GM18508 (cell line): ENCODE data around the gene A2M.
"Not testable (repeated sequence)": the region's sequence is repeated elsewhere in the genome, so short reads cannot be mapped to it uniquely, and the experiment has no call there.

Source experiments
- ATAC-seq: cut with Tn5 transposase; IDR thresholded peaks from one replicate; pipeline ENCODE4 v1.9.1; 2021; ENCODE audit warnings: moderate number of reproducible peaks; ENCODE audit not compliant: insufficient read depth, unreplicated experiment

A2M gene

DNA sequence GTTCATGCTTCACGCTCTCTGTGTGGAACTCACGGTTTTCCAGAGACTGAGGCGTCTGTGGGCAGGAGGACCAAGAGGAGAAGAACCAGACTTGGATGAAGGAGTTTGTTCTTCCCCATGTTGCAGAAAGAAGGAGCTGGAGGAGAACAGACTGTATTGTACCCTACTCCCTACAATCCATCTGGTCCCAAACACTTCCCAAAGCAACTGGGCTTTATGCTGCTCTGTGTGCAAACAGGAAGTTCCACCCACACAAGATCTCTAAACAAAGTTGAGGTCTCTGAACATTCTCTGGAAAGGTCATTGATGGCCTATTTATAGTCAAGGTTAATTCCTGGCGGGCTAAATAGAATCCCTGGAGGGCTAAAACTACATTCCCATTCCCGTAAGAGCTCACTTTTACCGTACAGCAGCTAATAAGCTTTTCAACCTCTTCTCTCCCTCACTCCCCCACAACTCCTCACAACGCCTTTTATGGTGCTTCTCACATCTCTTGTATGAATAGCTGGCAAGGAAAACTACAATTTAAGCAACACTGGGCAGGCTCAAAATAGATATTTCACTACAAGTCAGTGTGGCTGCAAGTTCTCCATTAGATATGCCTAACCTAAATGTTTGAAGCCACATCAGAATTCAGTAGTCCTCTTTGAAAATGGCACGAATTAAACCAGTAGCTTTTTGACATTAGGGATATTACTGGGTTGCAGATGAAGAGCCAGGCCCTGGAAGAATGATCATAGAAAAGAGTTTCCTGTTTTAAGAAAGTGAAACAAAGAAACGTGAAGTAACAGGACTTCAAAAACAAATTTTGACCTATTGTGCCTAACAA is at the start of gene A2M:
Gene A2M, minus strand, starts transcription at position 189 of the 829 bp plus-strand sequence. Its CDS starts 70 bp downstream, at position 119.
- ATAC-seq = no peak

DNA sequence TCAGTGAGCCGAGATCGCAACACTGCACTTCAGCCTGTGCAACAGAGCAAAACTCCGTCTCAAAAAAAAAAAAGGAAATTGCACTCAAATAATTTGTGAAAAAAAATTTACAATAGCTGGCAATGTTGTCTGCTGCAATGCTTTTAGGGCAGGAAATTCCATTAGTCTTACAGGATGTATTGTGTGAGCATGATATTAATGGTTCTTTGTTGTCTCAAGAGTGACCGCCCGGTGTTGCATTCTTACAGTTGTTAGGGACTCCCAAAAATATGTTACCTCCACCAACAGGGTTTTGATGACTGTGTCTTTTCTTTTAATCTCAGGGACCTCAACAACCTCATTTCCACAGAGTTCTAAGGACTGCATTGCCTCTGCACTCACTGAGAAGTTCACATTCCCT is 47.7 kb upstream of the A2M start:
- no peak for ATAC-seq

DNA sequence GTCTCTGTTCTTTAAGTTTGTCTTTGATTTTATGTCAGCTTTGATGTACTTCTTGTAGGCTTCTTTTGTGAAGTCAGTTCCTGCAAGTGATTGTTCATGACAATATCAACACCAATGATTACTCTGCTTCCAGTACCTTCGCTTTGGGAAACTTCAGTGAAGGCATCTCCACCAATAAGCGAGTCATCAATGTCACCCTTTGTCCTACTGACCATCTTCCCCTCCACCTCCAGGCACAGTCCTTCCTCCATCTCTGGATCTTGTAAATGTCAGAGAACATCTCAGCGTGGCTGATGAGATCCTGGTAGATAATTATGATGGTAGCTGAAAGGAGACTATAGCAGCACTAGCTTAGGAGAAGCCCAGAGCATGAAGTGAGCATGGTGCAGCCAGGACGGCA is 40.4 kb upstream of the A2M start:
- ATAC-seq = no peak

DNA sequence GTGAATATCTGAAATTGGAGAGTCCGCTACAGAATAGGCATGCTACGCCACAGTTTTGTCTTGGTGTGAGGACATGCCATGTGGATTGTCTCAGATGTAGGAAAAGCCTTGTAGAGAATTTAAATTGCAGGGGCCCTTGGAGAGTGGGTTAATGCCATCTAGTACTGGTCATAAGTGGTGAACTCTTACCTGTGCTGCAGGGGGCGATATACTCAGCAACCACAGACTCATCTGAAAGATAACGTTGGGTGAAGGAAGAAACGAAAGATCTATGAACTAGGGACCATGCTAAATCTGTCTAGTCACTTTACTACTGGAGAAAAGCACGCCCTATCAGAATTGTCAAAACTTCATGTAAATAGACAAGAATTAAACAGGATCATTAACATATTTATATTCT is 33.7 kb upstream of the A2M start:
- ATAC-seq = no peak

DNA sequence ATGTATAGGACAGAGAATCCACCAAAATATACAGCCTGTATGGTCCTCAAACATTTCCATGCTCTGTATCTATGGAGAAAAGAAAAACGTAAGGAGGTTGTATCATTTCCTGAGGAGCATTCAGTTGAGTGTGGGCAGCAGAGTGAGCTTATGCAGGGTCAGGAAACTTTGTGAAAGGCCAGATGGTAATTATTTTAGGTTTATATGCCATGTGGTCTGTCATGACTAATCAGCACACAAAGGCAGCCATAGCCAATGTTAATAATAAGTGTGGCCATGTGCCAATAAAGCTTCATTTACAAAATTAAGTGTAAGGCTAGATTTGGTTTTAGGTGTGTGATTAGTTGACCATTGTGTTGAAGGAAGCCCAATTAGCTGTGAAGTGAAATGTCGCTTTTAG is 33.2 kb upstream of the A2M start:
- ATAC-seq = no peak

DNA sequence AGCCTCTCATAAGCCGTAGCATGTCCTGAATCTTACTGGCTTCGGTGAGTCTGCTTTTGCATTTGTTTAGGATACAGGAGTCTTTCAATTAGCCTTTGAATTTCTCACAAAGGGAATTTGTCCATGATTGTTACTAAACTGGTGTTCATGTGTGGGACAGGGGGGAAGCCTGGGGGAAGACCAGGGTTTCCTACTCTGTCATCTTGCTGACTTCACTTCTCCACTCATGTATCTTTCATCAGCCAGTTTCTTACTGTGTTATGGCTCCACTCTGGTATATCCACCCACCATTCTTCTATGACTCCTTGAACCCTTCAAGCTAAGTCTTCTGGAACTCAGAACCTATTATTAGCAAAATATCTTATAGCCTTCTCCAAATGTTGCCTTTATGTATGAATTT is 31.7 kb upstream of the A2M start:
- no peak for ATAC-seq

DNA sequence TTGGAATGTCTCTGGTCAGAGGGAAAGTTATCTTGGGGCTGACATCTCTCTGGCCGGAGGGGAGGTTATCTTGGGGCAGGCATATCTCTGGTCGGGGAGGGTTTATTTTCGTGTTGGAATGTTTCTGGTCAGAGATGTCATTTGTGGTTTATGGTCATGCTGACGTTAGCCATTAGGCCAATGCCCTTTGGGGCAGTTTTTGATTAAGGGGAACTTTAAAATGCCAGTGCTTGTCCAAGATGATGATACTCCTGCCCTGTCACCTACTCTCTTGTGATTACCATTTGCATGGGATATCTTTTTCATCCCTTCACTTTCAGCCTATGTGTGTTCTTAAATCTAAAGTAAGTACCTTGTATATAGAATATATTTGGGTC is 29.0 kb upstream of the A2M start:
- ATAC-seq = no peak

DNA sequence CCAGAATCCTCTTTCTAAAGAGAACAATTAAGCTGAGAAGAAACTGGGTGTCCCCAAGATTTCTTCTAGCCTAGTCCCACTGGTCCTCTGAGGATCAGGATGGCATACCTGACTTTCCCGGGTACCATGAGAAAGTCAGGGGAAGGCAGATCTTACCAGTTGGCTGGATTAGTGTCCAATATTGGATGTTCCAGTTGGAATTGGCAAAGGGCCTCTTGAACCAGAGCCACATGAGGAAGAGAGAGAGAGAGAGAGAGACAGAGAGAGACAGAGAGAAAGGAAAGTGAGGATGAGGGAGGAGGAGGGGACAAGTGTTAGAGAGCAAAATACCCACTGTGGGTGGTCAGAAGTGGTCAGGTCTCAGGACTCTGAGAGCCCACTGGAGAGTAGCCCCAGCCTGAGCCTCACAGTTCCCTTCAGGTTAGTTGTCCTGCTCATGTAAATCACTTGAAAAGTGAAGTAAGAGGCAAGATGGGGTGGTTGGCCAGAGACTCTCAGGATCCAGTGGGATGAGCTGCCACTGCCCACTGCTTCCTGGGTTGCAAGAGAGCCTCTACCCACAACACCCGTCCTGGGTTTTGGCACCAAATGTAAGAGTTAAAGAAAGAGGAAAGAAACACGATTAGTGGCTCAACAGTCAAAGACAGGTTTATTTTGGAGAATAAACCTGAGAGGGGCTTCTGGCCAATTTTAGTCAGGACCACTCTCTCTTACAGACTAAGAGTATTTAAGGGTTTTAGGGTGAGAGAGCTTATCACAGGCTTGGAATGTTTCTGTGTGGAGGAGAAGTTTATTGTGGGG is 28.4 kb upstream of the A2M start:
- no peak for ATAC-seq

DNA sequence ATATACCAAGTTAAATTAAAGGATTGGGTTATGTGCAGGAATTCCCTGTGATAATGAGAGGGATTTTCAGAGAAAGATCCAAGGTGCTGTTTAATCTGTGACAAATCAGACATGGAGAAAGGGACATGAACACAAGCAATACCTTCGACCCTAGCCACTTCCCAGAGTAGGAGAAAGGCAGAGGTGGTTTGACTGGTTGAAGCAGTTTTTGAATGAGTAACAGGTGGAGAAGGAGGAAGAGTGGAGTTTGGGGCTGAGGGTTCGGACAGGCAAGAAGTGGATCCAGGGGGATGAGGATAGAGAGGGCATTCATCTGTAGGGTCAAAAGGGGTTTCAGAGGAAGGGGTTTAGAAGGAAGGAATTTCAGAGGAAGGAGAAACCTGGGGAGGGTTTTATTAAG is 27.4 kb upstream of the A2M start:
- no peak for ATAC-seq

DNA sequence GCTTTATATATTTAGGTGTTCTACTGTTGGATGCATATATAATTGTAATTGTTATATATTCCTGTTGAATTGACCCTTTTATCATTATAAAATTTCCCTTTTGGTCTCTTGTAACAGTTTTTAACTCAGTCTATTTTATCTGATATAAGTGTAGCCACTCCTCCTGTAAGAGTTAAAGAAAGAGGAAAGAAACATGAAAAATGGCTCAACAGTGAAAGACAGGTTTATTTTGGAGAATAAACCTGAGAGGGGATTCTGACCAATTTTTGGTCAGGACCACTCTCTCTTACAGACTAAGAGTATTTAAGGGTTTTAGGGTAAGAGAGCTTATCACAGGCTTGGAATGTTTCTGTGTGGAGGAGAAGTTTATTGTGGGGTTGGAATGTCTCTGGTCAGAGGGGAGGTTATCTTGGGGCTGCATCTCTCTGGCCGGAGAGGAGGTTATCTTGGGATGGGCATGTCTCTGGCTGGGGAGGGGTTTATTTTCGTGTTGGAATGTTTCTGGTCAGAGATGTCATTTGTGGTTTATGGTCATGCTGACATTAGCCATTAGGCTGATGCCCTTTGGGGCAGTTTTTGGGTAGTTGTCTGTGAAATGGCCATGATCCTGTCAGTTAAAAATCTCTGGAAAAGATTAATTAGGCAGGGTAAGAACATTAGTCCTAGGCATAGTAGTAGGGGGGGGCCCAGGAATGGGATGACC is 24.0 kb upstream of the A2M start:
- not testable (repeated sequence) for ATAC-seq

DNA sequence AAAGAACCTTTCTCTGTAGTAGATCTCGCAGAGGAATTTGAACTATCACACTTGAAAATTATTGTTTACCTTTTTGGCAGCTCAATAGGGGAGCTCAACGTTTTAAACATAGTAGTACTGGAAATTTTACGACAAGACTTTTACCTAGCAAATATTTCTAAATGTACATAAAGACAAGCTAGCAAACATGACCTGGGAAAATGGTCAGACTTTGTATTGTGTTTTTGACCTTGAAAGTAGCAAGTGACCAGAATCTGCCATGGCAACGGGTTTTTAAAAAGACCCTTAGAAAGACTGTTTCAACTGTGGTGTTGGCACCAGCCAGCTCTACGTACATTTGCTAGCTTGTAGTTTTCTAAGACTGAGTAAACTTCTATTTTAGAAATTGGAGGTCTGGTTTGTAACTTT is 20.2 kb upstream of the A2M start:
- ATAC-seq = no peak

DNA sequence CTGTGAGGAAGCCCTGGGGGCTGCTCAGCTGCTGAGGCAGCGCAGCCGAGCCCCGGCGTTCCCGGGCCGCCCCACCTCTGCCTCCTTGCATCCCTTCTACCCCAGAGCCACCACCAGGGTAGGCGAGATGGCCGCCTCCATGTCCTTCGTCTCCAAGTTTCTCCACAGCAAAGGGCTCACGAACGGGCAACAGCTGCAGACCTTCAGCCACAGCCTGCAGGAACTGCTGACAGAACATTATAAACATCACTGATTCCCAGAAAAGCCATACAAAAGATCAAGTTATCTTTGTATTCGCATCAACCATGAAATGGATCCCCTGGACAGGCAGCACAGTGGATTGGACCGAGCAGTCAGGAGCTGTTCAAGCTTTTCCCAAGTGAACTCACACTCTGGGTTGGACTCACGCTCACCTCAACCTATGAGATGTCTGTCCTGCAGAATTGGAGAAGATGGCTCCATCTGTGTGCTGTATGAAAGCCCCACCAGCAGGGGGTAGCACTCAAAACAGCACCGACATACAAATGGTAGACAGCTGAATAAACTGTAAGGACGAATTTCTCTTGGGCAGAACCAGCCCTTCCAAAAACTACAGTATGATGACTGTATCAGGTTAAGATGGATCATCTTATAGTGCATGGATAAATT is 19.4 kb upstream of the A2M start:
- ATAC-seq = no peak

DNA sequence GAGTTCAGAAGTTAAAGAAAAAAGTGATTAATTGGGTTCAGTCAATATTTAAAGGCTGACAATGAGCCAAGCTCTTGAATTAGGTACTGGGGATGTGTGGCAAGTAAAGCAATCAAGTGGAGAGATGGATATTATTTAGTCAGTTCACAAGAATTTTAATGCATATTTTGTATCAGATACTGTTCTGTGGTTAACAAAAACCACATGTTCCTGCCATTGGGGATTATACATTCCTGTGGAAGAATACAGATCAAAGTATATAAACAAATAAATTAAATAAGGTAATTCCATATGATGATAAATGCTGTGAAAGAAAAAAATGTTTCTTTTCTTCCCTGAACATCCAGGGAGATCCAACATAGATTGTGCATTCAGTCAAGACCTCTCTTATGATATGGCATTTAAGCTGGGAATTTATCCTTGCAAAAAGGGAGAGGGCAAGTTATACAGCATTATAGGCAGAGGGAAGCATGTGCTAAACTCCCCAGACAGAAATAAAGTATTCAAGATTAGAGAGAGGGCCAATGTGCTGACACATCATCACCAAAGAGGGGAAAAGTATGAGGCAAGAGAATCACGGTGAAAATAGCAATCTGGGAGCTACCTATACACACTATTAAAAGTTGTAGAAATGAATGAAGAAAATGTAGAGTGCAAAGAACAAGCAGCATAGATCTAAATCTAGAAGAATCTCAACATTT is 17.6 kb upstream of the A2M start:
- no peak for ATAC-seq

DNA sequence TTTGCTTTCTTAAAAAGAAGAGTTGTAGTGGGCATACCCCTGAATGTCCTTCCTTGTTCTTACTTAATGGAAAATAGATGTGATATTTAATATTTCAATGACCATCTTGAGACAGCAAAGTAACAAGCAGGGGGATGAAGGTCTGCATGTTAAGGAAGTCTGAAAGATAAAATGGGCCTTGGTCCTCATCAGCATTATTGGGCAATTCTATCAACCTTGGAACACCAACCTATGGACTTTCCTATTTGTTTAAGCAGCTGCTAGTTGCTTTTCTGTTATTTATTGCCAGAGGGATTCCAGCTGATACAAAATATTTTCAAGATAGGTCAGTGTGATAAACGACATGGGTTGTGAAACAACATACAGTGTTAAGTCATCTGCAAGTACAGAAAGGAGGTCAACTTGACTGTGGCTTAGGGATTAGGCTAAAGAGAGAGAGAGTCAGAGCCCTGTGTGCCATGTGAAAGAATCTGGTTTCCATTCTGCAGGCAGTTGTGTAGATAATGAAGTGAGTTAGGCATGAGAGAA is 16.4 kb upstream of the A2M start:
- no peak for ATAC-seq

DNA sequence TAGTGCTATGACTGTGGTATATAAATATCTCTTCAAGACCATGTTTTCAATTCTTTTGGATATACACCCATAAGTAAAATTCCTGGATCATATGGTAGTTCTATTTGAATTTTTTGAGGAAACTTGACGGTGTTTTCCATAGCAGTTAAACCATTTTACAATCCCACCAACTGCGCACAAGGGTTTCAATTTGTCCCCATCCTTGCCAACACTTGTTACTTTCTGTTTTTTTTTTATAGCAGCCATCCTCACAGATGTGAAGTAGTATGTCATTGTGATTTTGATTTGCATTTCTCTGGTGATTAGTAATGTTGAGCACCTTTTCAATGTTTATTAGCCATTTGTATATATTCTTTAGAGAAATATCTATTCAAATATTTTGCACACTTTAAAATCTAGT is 14.5 kb upstream of the A2M start:
- no peak for ATAC-seq

DNA sequence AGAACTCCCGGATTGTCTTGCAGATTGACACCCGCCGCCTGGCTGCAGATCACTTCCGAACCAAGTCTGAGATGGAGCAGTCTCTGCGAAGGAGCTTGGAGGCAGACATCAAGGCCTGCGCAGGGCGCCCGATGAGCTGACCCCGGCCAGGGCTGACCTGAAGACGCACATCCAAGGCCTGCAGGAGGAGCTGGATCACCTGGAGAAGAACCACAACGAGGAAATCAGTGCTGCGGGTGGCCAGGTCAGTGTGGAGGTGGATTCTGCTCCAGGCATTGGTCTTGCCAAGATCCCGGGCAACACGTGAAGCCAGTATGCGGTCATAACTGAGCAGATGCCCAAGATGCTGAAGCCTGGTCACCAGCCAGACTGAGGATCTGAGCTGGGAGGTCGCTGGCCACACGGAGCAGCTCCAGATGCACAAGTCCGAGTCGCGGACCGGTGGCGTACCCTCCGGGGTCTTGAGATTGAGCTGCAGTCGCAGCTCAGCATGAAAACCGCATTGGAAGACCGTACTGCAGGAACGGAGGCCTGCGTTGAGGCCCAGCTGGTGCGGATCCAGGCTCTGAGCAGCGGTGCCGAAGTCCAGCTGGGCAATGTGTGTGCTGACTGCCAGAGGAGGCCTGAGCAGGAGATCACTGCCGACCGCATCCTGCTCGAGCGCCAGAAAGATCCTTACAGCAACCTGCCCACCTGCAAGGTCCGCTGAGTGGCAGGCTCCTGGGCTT is 12.4 kb upstream of the A2M start:
- no peak for ATAC-seq

DNA sequence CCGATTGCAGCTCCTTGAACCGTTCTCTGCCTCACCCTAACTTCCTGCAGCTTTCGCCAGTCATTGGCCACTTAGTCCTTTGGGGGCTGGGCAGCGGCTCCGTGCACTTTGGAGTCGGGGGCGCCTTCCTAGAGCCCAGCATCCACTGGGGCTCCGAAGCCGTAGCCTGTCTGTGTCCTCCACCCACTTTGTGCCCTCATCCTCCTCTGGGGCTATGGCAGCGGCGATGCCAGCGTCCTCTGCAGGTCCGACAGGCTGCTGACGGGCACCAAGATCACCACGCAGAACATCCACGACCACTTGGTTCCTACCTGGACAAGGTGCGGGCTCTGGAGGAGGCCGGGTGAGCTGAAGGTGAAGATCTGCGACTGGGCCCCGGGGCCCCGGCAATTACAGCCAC is 11.8 kb upstream of the A2M start:
- ATAC-seq = no peak

DNA sequence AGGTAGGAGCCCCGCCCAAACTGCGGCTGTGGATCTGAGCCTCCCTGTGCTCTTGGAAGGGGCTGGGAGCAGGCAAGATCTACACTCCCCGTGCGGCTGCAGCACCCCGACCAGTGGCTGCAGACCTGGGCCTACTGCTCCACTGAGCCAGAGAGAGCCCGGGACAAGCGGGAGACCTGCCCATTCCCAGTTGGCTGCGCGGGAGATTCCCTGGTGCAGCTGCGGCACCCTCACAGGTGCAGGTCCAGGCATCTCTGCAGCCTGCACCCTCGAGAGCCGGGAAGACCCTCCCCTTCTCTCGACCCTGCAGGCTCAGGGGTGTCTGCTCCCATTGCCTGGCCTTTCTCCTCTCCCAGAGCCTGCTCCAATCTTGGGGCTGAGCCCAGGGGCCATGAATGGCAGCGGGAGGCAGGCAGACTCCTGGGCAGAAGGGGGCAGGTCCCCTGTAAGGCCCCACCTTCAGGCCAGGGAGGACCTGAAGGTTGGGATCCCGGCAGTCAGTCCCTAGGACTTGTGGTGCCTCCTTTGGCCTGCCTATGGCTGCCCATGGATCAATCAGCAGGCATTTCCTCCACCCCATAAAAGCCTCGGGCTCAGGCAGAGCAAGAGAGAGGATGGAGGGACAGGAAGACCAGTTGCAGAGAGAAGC is 8.8 kb upstream of the A2M start:
- ATAC-seq = no peak
